Activated CD8-positive, alpha-beta T cell treated with anti-CD3 and anti-CD28 coated beads for 36 hours (primary cell): ENCODE measurements around the gene CREB3. TPM values are rescaled to one million over a fixed set of nuclear protein-coding genes. Genes with fewer than 3 reads are reported as not detected.

Experiments used
- ATAC-seq: fragments of 200-7000 bp; cut with Tn5 transposase; one replicate; pipeline ENCODE4 v1.10.0; 2021; ENCODE audit warnings: mild to moderate bottlenecking, moderate library complexity
- CTCF ChIA-PET: fragments of 350-600 bp; sonication (Branson Sonifier 250); formaldehyde crosslinking; loops from one replicate; lab custom pipeline; 2021; ENCODE audit warnings: antibody characterized with exemption; lab: Charles Lee
- POLR2A ChIA-PET: fragments of 350-600 bp; sonication (Branson Sonifier 250); formaldehyde crosslinking; loops from one replicate; lab custom pipeline; 2021; ENCODE audit warnings: antibody characterized with exemption; lab: Charles Lee
- DNase-seq: peaks from one replicate; pipeline ENCODE4 v3.0.0-alpha.2; 2020
- H3K27ac Mint-ChIP-seq: one replicate; pipeline ENCODE4 v1.8.0; 2021; ENCODE audit warnings: mild to moderate bottlenecking, mixed read lengths
- H3K27me3 Mint-ChIP-seq: one replicate; pipeline ENCODE4 v1.8.0; 2021; ENCODE audit warnings: mixed read lengths
- H3K36me3 Mint-ChIP-seq: one replicate; pipeline ENCODE4 v1.8.0; 2021; ENCODE audit warnings: low read depth, mixed read lengths
- H3K4me1 Mint-ChIP-seq: one replicate; pipeline ENCODE4 v1.8.0; 2021; ENCODE audit warnings: low read depth, mixed read lengths
- H3K4me3 Mint-ChIP-seq: one replicate; pipeline ENCODE4 v1.8.0; 2021; ENCODE audit warnings: mild to moderate bottlenecking, moderate library complexity, mixed read lengths
- H3K9me3 Mint-ChIP-seq: one replicate; pipeline ENCODE4 v1.8.0; 2021; ENCODE audit warnings: mixed read lengths
- CTCF ChIP-seq: fragments of 200-600 bp; IDR thresholded peaks from one replicate; pipeline ENCODE4 v1.8.0; 2022; ENCODE audit warnings: antibody characterized with exemption, mild to moderate bottlenecking
- intact Hi-C: fragments of 100-400 bp; cut with micrococcal nuclease; formaldehyde crosslinking; loops from one replicate; pipeline ENCODE4 v1.10.0; 2022
- total RNA-seq, 2 experiments: library from RNA; stranded (reverse); gene quantifications; one replicate each; pipeline ENCODE4 v1.2.3, GENCODE V29; 2021

Gene CREB3
- total RNA-seq, 2 experiments from 2014 or later: 22.3 to 22.4 TPM

- no peak overlapping the region for H3K27ac Mint-ChIP-seq
- H3K36me3 Mint-ChIP-seq: peaks cover 52% of the 10 kb centered on the region
Observed at GRCh38 chr9:35714123-35714522, 18.3 kb upstream of the CREB3 start.

GRCh38 chr9:35714579-35715252 is 17.8 kb upstream of the CREB3 start:
- H3K36me3 Mint-ChIP-seq: peaks cover 54% of the 10 kb centered on the region
- H3K4me1 Mint-ChIP-seq: peaks cover 4% of the 10 kb centered on the region
- no peak for TF ChIP-seq CTCF
- H3K4me3 Mint-ChIP-seq: no peak overlapping the region
- no peaks in the 10 kb centered on the region for H3K9me3 Mint-ChIP-seq
- intact Hi-C loops: no loop called here
- no peak for DNase-seq
- ChIA-PET CTCF (interaction anchor here (15.2 kb wide), 1 partner anchor 19 kb away, joined by 121 read pairs; no protein-coding TSS in a partner anchor), POLR2A (no interaction called here)
- H3K27me3 Mint-ChIP-seq: no peaks in the 10 kb centered on the region
- H3K27ac Mint-ChIP-seq: no peak overlapping the region
- ATAC-seq: no peak

More at GRCh38 chr9:35714123-35714522, 18.3 kb upstream of the CREB3 start:
- DNase-seq (no peak), ATAC-seq (no peak)
- CTCF ChIA-PET: interaction anchor here (15.2 kb wide), 1 partner anchor 18 kb away, joined by 121 read pairs; no protein-coding TSS in a partner anchor
- H3K4me1 Mint-ChIP-seq: peaks cover 4% of the 10 kb centered on the region
- POLR2A ChIA-PET: interaction anchor here (0.8 to 1.3 kb wide), 3 partner anchors 14 to 20 kb away, joined by 3 to 4 read pairs (median 3); no protein-coding TSS in a partner anchor
- no peaks in the 10 kb centered on the region for H3K9me3 Mint-ChIP-seq
- no peak for TF ChIP-seq CTCF
- H3K27me3 Mint-ChIP-seq: no peaks in the 10 kb centered on the region
- intact Hi-C loops: no loop called here
- H3K4me3 Mint-ChIP-seq: no peak overlapping the region

GRCh38 chr9:35716230-35716629 is 16.2 kb upstream of the CREB3 start:
- ChIA-PET CTCF (interaction anchor here (1.4 to 15.2 kb wide), 2 partner anchors 11 to 20 kb away, joined by 7 to 121 read pairs; no protein-coding TSS in a partner anchor), POLR2A (interaction anchor here (1.1 to 1.7 kb wide), 3 partner anchors 12 to 68 kb away, joined by 3 to 5 read pairs (median 4); no protein-coding TSS in a partner anchor)

DNA sequence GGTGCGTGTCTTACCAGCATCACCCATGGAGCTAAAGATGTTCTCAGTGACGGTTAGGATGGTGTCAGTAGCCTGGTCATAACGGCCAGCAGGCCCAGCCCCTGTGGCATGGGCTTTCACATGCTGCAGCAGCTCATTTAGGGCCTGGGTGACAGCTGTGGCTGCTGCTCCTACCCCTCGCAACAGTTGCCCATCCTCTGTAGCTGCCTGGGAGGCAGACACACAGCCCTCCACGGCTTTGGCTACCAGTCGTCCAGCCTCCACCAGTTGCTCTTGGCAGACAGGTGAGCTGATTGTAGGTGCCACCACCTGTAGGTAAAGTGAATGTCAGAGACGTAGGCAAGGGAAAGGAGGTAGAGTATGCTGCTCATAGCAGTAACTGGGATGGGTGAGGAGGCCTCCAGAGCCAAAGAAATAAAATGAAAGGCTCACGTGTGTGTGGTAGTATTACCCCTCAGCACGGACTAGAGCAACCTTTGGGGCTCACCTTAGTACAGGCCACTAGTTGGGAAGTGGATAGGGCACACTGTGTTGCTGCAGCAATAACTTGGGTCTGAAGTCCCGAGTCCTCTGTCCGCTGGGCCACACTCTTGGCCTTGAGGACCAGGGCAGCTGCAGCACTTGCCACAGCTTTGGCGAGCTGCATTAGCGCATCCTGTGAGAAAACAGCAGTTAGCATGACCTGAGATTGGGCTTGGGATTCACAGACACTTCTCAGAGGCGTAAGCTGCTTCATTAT is 15.2 kb upstream of the CREB3 start:
- Mint-ChIP-seq H3K4me3 (no peak overlapping the region), H3K9me3 (no peaks in the 10 kb centered on the region), H3K27ac (no peak overlapping the region), H3K27me3 (no peaks in the 10 kb centered on the region), H3K4me1 (no peaks in the 10 kb centered on the region), H3K36me3 (peaks cover 51% of the 10 kb centered on the region)
- no peak for TF ChIP-seq CTCF
- DNase-seq: no peak
- CTCF ChIA-PET: interaction anchor here (1.4 to 15.2 kb wide), 2 partner anchors 10 to 21 kb away, joined by 7 to 121 read pairs; no protein-coding TSS in a partner anchor
- ATAC-seq: no peak
- POLR2A ChIA-PET: interaction anchor here (0.9 to 1.7 kb wide), 3 partner anchors 11 to 20 kb away, joined by 4 to 5 read pairs (median 5); partner anchors contain the start of genes CREB3 and TLN1
- intact Hi-C loops: no loop called here

More at GRCh38 chr9:35716230-35716629, 16.2 kb upstream of the CREB3 start:
- no peak for TF ChIP-seq CTCF
- Mint-ChIP-seq H3K4me1 (peaks cover 4% of the 10 kb centered on the region), H3K9me3 (no peaks in the 10 kb centered on the region), H3K27ac (peak overlapping the region; percentile 58), H3K27me3 (no peaks in the 10 kb centered on the region), H3K36me3 (peaks cover 46% of the 10 kb centered on the region), H3K4me3 (no peak overlapping the region)
- DNase-seq (no peak), ATAC-seq (no peak)
- intact Hi-C loops: no loop called here
